IMR-90 (cell line): ENCODE measurements around the gene AKT1S1. TPM values are rescaled to one million over a fixed set of nuclear protein-coding genes. Genes with fewer than 3 reads are reported as not detected.

Experiments
- ATAC-seq: fragments of 200-7000 bp; cut with Tn5 transposase; 2 replicates; pipeline ENCODE4 v1.9.1; 2020; ENCODE audit warnings: low read depth, mild to moderate bottlenecking, moderate library complexity
- BruUV-seq: library from RNA; stranded (reverse); fragments of 400-500 nt; replicated peaks from 2 replicates; lab custom pipeline; 2021; lab: Mats Ljungman, UMichigan
- CTCF ChIA-PET: fragments of 300-600 bp; formaldehyde crosslinking; extraction: SDS; loops from one replicate; lab custom pipeline; 2021; ENCODE audit warnings: antibody characterized with exemption; lab: Yijun Ruan, JAX
- POLR2A ChIA-PET: fragments of 300-600 bp; sonication (Branson Sonifier 250); formaldehyde crosslinking; loops from one replicate; lab custom pipeline; 2022; ENCODE audit warnings: antibody characterized with exemption; ENCODE audit not compliant: unreplicated experiment; lab: Charles Lee
- DNase-seq: peaks from one replicate; pipeline ENCODE4 v3.0.0; 2013
- H2AFZ ChIP-seq: replicated peaks from 2 replicates; pipeline ENCODE3; 2013; ENCODE audit warnings: low read length, mild to moderate bottlenecking; ENCODE audit not compliant: poor library complexity
- H2AK5ac ChIP-seq: 2 replicates; pipeline ENCODE4 v1.6.1; 2013; ENCODE audit warnings: low read depth, low read length, inconsistent platforms
- H2AK9ac ChIP-seq: replicated peaks from 2 replicates; pipeline ENCODE3; 2013; ENCODE audit warnings: mild to moderate bottlenecking, low read depth, low read length, moderate library complexity; ENCODE audit not compliant: poor library complexity
- H2BK120ac ChIP-seq: 2 replicates; pipeline ENCODE4 v1.6.1; 2013; ENCODE audit warnings: low read depth, low read length, inconsistent platforms
- H2BK15ac ChIP-seq: 3 replicates; pipeline ENCODE4 v1.6.1; 2013; ENCODE audit warnings: low read depth, low read length, inconsistent platforms
- H2BK20ac ChIP-seq: 2 replicates; pipeline ENCODE4 v1.6.1; 2013; ENCODE audit warnings: low read depth, mild to moderate bottlenecking, inconsistent platforms, low read length, moderate library complexity
- H2BK5ac ChIP-seq: 2 replicates; pipeline ENCODE4 v1.6.1; 2013; ENCODE audit warnings: mild to moderate bottlenecking, low read depth, low read length, inconsistent platforms; ENCODE audit not compliant: poor library complexity, severe bottlenecking
- H3K14ac ChIP-seq: replicated peaks from 2 replicates; pipeline ENCODE4 v1.6.1; 2013; ENCODE audit warnings: low read depth, low read length, inconsistent platforms
- H3K18ac ChIP-seq: 2 replicates; pipeline ENCODE4 v1.6.1; 2013; ENCODE audit warnings: low read depth, low read length, control low read depth
- H3K23ac ChIP-seq: 2 replicates; pipeline ENCODE4 v1.6.1; 2013; ENCODE audit warnings: low read depth, low read length, inconsistent platforms
- H3K27ac ChIP-seq: 2 replicates; pipeline ENCODE4 v1.5.1; 2013; ENCODE audit warnings: mild to moderate bottlenecking, control low read depth, low read length; ENCODE audit not compliant: insufficient read depth
- H3K27me3 ChIP-seq: 2 replicates; pipeline ENCODE4 v1.6.1; 2013; ENCODE audit warnings: low read length; ENCODE audit not compliant: control insufficient read depth, insufficient read depth
- H3K36me3 ChIP-seq: 2 replicates; pipeline ENCODE4 v1.6.1; 2013; ENCODE audit warnings: low read length, mixed read lengths; ENCODE audit not compliant: control insufficient read depth, insufficient read depth
- H3K4ac ChIP-seq: 2 replicates; pipeline ENCODE4 v1.6.1; 2013; ENCODE audit warnings: low read depth, low read length, inconsistent platforms
- H3K4me1 ChIP-seq: 2 replicates; pipeline ENCODE4 v1.6.1; 2013; ENCODE audit warnings: low read length, mixed read lengths; ENCODE audit not compliant: control insufficient read depth, insufficient read depth
- H3K4me2 ChIP-seq: 2 replicates; pipeline ENCODE4 v1.6.1; 2013; ENCODE audit warnings: low read depth, mild to moderate bottlenecking, control low read depth, low read length, moderate library complexity
- H3K4me3 ChIP-seq: 2 replicates; pipeline ENCODE4 v1.5.1; 2013; ENCODE audit warnings: low read depth, mild to moderate bottlenecking, control low read depth, low read length, moderate library complexity; ENCODE audit not compliant: insufficient read depth
- H3K56ac ChIP-seq: 2 replicates; pipeline ENCODE4 v1.6.1; 2013; ENCODE audit warnings: low read length, inconsistent platforms; ENCODE audit not compliant: insufficient read depth; ENCODE audit errors: extremely low read depth
- H3K79me1 ChIP-seq, 2 experiments: 2 replicates each; pipeline ENCODE4 v1.6.1; 2013; ENCODE audit warnings: low read length in 2 of 2, inconsistent platforms in 1 of 2, low read depth in 1 of 2
- H3K9ac ChIP-seq: 2 replicates; pipeline ENCODE4 v1.6.1; 2013; ENCODE audit warnings: low read depth, low read length, control low read depth
- H3K9me1 ChIP-seq: 2 replicates; pipeline ENCODE4 v1.6.1; 2013; ENCODE audit warnings: low read length, inconsistent platforms; ENCODE audit not compliant: insufficient read depth
- H3K9me3 ChIP-seq: 2 replicates; pipeline ENCODE4 v1.6.1; 2013; ENCODE audit warnings: low read length; ENCODE audit not compliant: control insufficient read depth, insufficient read depth
- H4K20me1 ChIP-seq: 2 replicates; pipeline ENCODE4 v1.6.1; 2013; ENCODE audit warnings: low read length, inconsistent platforms; ENCODE audit not compliant: insufficient read depth
- H4K5ac ChIP-seq: 2 replicates; pipeline ENCODE4 v1.6.1; 2013; ENCODE audit warnings: mild to moderate bottlenecking, low read depth, low read length, control low read depth
- H4K8ac ChIP-seq, 2 experiments: 2 replicates each; pipeline ENCODE4 v1.6.1; 2013; ENCODE audit warnings: low read depth in 2 of 2, low read length in 2 of 2, control low read depth in 1 of 2, inconsistent platforms in 1 of 2
- H4K91ac ChIP-seq: 2 replicates; pipeline ENCODE4 v1.6.1; 2013; ENCODE audit warnings: low read depth, low read length, inconsistent platforms; ENCODE audit not compliant: insufficient read depth
- BHLHE40 ChIP-seq: fragments of 150-350 bp; IDR thresholded peaks from 2 replicates; pipeline ENCODE4 v1.6.1; 2016; ENCODE audit warnings: mild to moderate bottlenecking, low read depth, low read length
- CEBPB ChIP-seq: IDR thresholded peaks from 2 replicates; pipeline ENCODE4 v1.6.1; 2012; ENCODE audit warnings: low read depth, low read length, improper control_type of control experiment
- FOS ChIP-seq: fragments of 150-350 bp; IDR thresholded peaks from 2 replicates; pipeline ENCODE4 v1.6.1; 2016; ENCODE audit warnings: low read depth, low read length
- MAFK ChIP-seq: IDR thresholded peaks from 2 replicates; pipeline ENCODE4 v1.6.1; 2012; ENCODE audit warnings: low read depth, low read length, improper control_type of control experiment
- MAZ ChIP-seq: IDR thresholded peaks from 2 replicates; pipeline ENCODE4 v1.6.1; 2012; ENCODE audit warnings: low read depth, mild to moderate bottlenecking, low read length, improper control_type of control experiment, moderate library complexity, borderline replicate concordance
- NFE2L2 ChIP-seq: fragments of 150-350 bp; IDR thresholded peaks from 2 replicates; pipeline ENCODE4 v1.6.1; 2016; ENCODE audit warnings: low read depth, mild to moderate bottlenecking, low read length
- POLR2A ChIP-seq: IDR thresholded peaks from 2 replicates; pipeline ENCODE4 v1.6.1; 2012; ENCODE audit warnings: mild to moderate bottlenecking, low read depth, low read length
- SMC3 ChIP-seq: fragments of 150-350 bp; IDR thresholded peaks from 2 replicates; pipeline ENCODE4 v1.6.1; 2016; ENCODE audit warnings: low read depth, mild to moderate bottlenecking, antibody characterized with exemption, low read length, moderate library complexity
- WGBS, 2 experiments: methylation state at CpG; one replicate each; pipeline versions ENCODE4 v1.1.5 to v1.1.7; 2013; ENCODE audit warnings: missing lambda C conversion rate in 2 of 2; ENCODE audit not compliant: insufficient read length in 1 of 2; ENCODE audit errors: extremely low coverage in 2 of 2; 5-methylcytosine and 5-hydroxymethylcytosine counted together
- dilution Hi-C: fragments of 300-500 bp; cut with HindIII; formaldehyde crosslinking; loops from one replicate; pipeline ENCODE4 v1.14.3; 2018; ENCODE audit warnings: low sequenced_read_pairs; ENCODE audit not compliant: unreplicated experiment
- in situ Hi-C: fragments of 300-500 bp; cut with MboI; formaldehyde crosslinking; loops from 3 replicates; pipeline ENCODE4 v1.14.3; 2019; ENCODE audit warnings: low sequenced_read_pairs, inconsistent platforms, mixed read lengths
- intact Hi-C: fragments of 100-400 bp; cut with micrococcal nuclease; formaldehyde crosslinking; loops from 2 replicates; pipeline ENCODE4 v1.10.0; 2022
- polyA plus RNA-seq, 3 experiments: library from polyadenylated mRNA; depleted of rRNA; stranded (reverse); fragments of >200 nt; gene quantifications; 2 replicates each; pipeline ENCODE4 v1.2.3, GENCODE V29; 2012; ENCODE audit warnings: low replicate concordance in 1 of 3
- total RNA-seq: library from RNA; depleted of rRNA; stranded (reverse); fragments of >200 nt; gene quantifications from 2 replicates; pipeline ENCODE4 v1.2.3, GENCODE V29; 2012
- TF ChIP-seq, protein P1 (sequence below): fragments of 150-350 bp; IDR thresholded peaks from 2 replicates; pipeline ENCODE4 v1.6.1; 2017; ENCODE audit warnings: mild to moderate bottlenecking, antibody characterized with exemption, low read length, low read depth
- TF ChIP-seq, protein P2 (sequence below): fragments of 150-350 bp; IDR thresholded peaks from 2 replicates; pipeline ENCODE4 v1.6.1; 2016; ENCODE audit warnings: low read depth, mild to moderate bottlenecking, low read length, moderate library complexity, borderline replicate concordance
- TF ChIP-seq, protein P3 (sequence below): conservative IDR thresholded peaks from 2 replicates; pipeline ENCODE4 v1.5.1; 2012; ENCODE audit warnings: mild to moderate bottlenecking, low read depth, low read length, improper control_type of control experiment

The AKT1S1 gene
- total and polyA plus RNA-seq, 2 of the 4 experiments (the other 2 are of a cell fraction) = 3.6 to 54.4 TPM

DNA sequence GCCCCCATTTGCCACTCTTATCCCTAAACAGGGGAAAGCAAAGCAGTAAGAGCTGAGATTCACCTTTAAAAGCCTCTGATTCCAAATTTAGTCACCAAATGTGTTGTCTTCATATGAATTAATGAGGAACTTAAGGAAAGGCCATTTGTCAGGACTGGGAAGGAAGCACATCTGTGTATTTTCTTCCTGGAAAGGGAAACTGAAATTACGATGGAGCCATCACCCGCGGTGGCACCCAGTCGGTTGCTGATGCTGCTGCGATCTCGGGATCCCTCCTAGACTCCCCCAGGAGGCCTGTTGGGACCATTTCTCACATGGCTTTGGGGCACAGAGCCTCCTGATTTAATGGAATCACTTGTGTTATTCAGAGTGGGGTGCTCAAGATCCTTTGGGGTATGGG, 27.0 kb upstream of the AKT1S1 start:
- H3K9me1 ChIP-seq = peaks cover 9% of the 10 kb centered on the region; the same call in 1 of the 2 replicates
- peaks cover 26% of the 10 kb centered on the region for H3K36me3 ChIP-seq
- intact Hi-C loops (no loop called here), dilution Hi-C loops (no loop called here), in situ Hi-C loops (no loop called here)
- peaks cover 14% of the 10 kb centered on the region for H4K20me1 ChIP-seq
- H2BK5ac ChIP-seq = no peak overlapping the region
- H2BK20ac ChIP-seq = no peak overlapping the region
- no peaks in the 10 kb centered on the region for H3K27me3 ChIP-seq
- WGBS, 2 experiments = no CpG with 5 or more reads among the region's 6 CpGs
- ChIA-PET POLR2A (no interaction called here), CTCF (no interaction called here)
- ATAC-seq (no peak), DNase-seq (no peak)
- H3K4ac ChIP-seq = no peak overlapping the region
- no peak overlapping the region for H3K23ac ChIP-seq
- no TSS peak for BruUV-seq
- no peak overlapping the region for H4K8ac ChIP-seq
- no peak overlapping the region for H3K56ac ChIP-seq
- H3K27ac ChIP-seq = no peak overlapping the region
- H3K14ac ChIP-seq = no peak overlapping the region
- H3K4me3 ChIP-seq = no peak overlapping the region
- H3K4me1 ChIP-seq = no peaks in the 10 kb centered on the region
- no peak overlapping the region for H2AK9ac ChIP-seq
- H4K91ac ChIP-seq = no peak overlapping the region
- peaks cover 3 to 30% of the 10 kb centered on the region in 2 experiments; a peak in 2 of 4 replicates for H3K79me1 ChIP-seq
- no peak overlapping the region for H2BK15ac ChIP-seq
- no peaks in the 10 kb centered on the region for H3K9me3 ChIP-seq
- no peak overlapping the region for H3K18ac ChIP-seq
- TF ChIP-seq, protein P1, sequence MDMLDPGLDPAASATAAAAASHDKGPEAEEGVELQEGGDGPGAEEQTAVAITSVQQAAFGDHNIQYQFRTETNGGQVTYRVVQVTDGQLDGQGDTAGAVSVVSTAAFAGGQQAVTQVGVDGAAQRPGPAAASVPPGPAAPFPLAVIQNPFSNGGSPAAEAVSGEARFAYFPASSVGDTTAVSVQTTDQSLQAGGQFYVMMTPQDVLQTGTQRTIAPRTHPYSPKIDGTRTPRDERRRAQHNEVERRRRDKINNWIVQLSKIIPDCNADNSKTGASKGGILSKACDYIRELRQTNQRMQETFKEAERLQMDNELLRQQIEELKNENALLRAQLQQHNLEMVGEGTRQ = no peak
- TF ChIP-seq SMC3 (no peak), BHLHE40 (no peak), POLR2A (no peak), NFE2L2 (no peak), MAFK (no peak), FOS (no peak), MAZ (no peak), CEBPB (no peak)
- TF ChIP-seq, protein P2, sequence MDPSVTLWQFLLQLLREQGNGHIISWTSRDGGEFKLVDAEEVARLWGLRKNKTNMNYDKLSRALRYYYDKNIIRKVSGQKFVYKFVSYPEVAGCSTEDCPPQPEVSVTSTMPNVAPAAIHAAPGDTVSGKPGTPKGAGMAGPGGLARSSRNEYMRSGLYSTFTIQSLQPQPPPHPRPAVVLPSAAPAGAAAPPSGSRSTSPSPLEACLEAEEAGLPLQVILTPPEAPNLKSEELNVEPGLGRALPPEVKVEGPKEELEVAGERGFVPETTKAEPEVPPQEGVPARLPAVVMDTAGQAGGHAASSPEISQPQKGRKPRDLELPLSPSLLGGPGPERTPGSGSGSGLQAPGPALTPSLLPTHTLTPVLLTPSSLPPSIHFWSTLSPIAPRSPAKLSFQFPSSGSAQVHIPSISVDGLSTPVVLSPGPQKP = no peak
- TF ChIP-seq, protein P3, sequence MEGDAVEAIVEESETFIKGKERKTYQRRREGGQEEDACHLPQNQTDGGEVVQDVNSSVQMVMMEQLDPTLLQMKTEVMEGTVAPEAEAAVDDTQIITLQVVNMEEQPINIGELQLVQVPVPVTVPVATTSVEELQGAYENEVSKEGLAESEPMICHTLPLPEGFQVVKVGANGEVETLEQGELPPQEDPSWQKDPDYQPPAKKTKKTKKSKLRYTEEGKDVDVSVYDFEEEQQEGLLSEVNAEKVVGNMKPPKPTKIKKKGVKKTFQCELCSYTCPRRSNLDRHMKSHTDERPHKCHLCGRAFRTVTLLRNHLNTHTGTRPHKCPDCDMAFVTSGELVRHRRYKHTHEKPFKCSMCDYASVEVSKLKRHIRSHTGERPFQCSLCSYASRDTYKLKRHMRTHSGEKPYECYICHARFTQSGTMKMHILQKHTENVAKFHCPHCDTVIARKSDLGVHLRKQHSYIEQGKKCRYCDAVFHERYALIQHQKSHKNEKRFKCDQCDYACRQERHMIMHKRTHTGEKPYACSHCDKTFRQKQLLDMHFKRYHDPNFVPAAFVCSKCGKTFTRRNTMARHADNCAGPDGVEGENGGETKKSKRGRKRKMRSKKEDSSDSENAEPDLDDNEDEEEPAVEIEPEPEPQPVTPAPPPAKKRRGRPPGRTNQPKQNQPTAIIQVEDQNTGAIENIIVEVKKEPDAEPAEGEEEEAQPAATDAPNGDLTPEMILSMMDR = no peak
- no peak overlapping the region for H4K5ac ChIP-seq
- no peak overlapping the region for H2BK120ac ChIP-seq
- no peak overlapping the region for H2AFZ ChIP-seq
- no peak overlapping the region for H3K9ac ChIP-seq
- H3K4me2 ChIP-seq = no peak overlapping the region
- no peak overlapping the region for H2AK5ac ChIP-seq
